HepG2 (cell line): Measurements from ENCODE around the gene AUP1. TPM values are rescaled to one million over a fixed set of nuclear protein-coding genes. Genes with fewer than 3 reads are reported as not detected.

Experiments
- ETV6 ChIP-seq: sonication (generic); formaldehyde crosslinking; conservative IDR thresholded peaks from 2 replicates; pipeline ENCODE4 v1.4.0; 2020; ENCODE audit warnings: missing genetic modification reagents
- ISL2 ChIP-seq: sonication (generic); formaldehyde crosslinking; IDR thresholded peaks from 2 replicates; pipeline ENCODE4 v1.5.0; 2020; ENCODE audit warnings: missing genetic modification reagents
- NFATC3 ChIP-seq: sonication (generic); formaldehyde crosslinking; IDR thresholded peaks from 2 replicates; pipeline ENCODE4 v1.5.1; 2020; ENCODE audit warnings: mild to moderate bottlenecking, missing genetic modification reagents
- NFYB ChIP-seq: sonication (generic); formaldehyde crosslinking; IDR thresholded peaks from 2 replicates; pipeline ENCODE4 v1.4.0; 2020; ENCODE audit warnings: missing genetic modification reagents
- POLR2AphosphoS5 ChIP-seq: IDR thresholded peaks from 2 replicates; pipeline ENCODE4 v1.6.1; 2012; ENCODE audit warnings: low read depth, low read length
- SUZ12 ChIP-seq: fragments of 150-350 bp; IDR thresholded peaks from 2 replicates; pipeline ENCODE4 v1.6.1; 2014; ENCODE audit warnings: low read depth, low read length
- TAF1 ChIP-seq: sonication (generic); formaldehyde crosslinking; IDR thresholded peaks from 2 replicates; pipeline ENCODE4 v1.4.0; 2020; ENCODE audit warnings: missing genetic modification reagents
- ZBTB20 ChIP-seq: sonication (generic); formaldehyde crosslinking; IDR thresholded peaks from 2 replicates; pipeline ENCODE4 v1.8.1; 2023; ENCODE audit warnings: missing genetic modification reagents, low read depth, mild to moderate bottlenecking, borderline replicate concordance
- ZFP1 ChIP-seq: IDR thresholded peaks from 2 replicates; pipeline ENCODE4 v1.6.1; 2016
- ZNF24 ChIP-seq: fragments of 450-650 bp; IDR thresholded peaks from 2 replicates; pipeline ENCODE4 v1.6.1; 2017; ENCODE audit warnings: antibody characterized with exemption, mild to moderate bottlenecking
- ZNF432 ChIP-seq: sonication (generic); formaldehyde crosslinking; IDR thresholded peaks from 2 replicates; pipeline ENCODE4 v1.5.0; 2020; ENCODE audit warnings: missing genetic modification reagents, mild to moderate bottlenecking, borderline replicate concordance
- ZSCAN25 ChIP-seq: sonication (generic); formaldehyde crosslinking; IDR thresholded peaks from 2 replicates; pipeline ENCODE4 v1.8.0; 2022; ENCODE audit warnings: mild to moderate bottlenecking, missing genetic modification reagents
- polyA plus RNA-seq, 8 experiments: library from polyadenylated mRNA; depleted of rRNA in 3 of 8; stranded (reverse) in 7 of 8; unstranded in 1 of 8; fragments of >200 nt; fragmentation: Illumina TruSeq in 4 of 8; extraction: Trizol in 4 of 8; gene quantifications; 2 replicates each; pipeline versions ENCODE4 v1.2.1 to v1.2.3, GENCODE V29; 2011 to 2016; ENCODE audit warnings: low read depth in 4 of 8, missing spikeins in 1 of 8, mixed read lengths in 1 of 8; ENCODE audit not compliant: insufficient read depth in 1 of 8
- total RNA-seq, 5 experiments: library from RNA; depleted of rRNA; stranded (reverse); fragments of >200 nt; fragmentation: Illumina TruSeq; extraction: Trizol; gene quantifications; 2 replicates each; pipeline ENCODE4 v1.2.3, GENCODE V29; 2016; ENCODE audit warnings: low read depth in 1 of 5
- TF ChIP-seq, protein P1 (sequence below): sonication (generic); formaldehyde crosslinking; IDR thresholded peaks from 2 replicates; pipeline ENCODE4 v1.5.0; 2020; ENCODE audit warnings: mild to moderate bottlenecking, missing genetic modification reagents
- TF ChIP-seq, protein P2 (sequence below): sonication (generic); formaldehyde crosslinking; IDR thresholded peaks from 2 replicates; pipeline ENCODE4 v1.5.0; 2020; ENCODE audit warnings: missing genetic modification reagents
- TF ChIP-seq, protein P3 (sequence below): sonication (generic); formaldehyde crosslinking; IDR thresholded peaks from 2 replicates; pipeline ENCODE4 v1.5.0; 2020; ENCODE audit warnings: missing genetic modification reagents
- TF ChIP-seq, protein P4 (sequence below), 2 experiments: sonication (generic) in 1 of 2; formaldehyde crosslinking in 1 of 2; IDR thresholded peaks; 2 replicates each; pipeline versions ENCODE4 v1.6.1 to v1.9.0; 2014 to 2022; ENCODE audit warnings: antibody characterized with exemption in 1 of 2, borderline replicate concordance in 1 of 2, inconsistent platforms in 1 of 2, low read depth in 1 of 2, missing genetic modification reagents in 1 of 2
- TF ChIP-seq, protein P5 (sequence below): IDR thresholded peaks from 2 replicates; pipeline ENCODE4 v1.6.1; 2016; ENCODE audit warnings: missing compliant biosample characterization, missing genetic modification reagents, borderline replicate concordance

Gene AUP1
- total and polyA plus RNA-seq, 2 of the 13 experiments (the other 11 are each of a cell fraction or from before 2014, with no cell fraction given): 174 to 267 TPM

DNA sequence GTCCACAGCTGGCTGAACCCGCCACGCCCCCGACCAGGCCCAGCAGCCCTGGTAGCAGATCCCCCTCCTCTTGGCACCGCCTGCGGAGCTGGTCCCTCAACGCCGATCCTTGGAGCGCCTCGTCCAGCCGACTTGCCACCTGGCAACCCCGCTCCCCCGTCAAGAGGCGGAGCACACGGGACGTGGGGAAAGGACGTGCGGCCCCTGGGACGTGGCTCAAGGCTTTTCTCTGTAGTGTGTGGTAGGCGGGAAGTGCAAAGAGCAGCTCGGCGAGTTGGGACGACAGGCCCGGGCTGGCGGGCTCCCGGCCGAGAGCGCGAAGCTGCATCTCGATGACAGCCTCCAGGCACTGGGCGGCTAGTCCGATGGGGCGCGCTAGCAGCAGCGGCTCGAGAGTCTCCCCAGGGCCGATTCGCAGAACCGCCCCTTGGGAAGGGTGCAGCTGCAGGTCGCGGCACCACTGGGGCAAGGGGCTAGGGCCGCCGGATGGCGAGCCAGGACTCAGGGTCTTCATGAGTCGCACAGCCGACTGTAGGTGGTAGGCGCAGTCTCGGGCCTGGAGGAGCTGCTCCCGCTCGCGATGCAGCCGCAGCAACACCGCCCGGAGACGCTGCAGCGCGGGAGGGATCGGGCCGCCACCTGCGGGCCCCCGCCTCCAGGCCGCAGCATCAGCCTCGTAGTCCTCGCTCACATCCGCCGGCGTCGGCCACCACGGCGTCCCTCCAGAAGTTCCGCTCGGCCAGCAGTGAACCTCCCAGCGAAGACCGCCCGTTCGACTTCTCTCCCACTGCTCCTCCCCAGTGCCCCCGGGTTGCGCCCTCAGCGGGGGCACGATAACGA, 47.3 kb downstream of the AUP1 start (continued):
- peak; percentile 10 for TF ChIP-seq NFATC3 (CRISPR knock-in tag)
- no peak for TF ChIP-seq ZFP1
- TF ChIP-seq, protein P1, sequence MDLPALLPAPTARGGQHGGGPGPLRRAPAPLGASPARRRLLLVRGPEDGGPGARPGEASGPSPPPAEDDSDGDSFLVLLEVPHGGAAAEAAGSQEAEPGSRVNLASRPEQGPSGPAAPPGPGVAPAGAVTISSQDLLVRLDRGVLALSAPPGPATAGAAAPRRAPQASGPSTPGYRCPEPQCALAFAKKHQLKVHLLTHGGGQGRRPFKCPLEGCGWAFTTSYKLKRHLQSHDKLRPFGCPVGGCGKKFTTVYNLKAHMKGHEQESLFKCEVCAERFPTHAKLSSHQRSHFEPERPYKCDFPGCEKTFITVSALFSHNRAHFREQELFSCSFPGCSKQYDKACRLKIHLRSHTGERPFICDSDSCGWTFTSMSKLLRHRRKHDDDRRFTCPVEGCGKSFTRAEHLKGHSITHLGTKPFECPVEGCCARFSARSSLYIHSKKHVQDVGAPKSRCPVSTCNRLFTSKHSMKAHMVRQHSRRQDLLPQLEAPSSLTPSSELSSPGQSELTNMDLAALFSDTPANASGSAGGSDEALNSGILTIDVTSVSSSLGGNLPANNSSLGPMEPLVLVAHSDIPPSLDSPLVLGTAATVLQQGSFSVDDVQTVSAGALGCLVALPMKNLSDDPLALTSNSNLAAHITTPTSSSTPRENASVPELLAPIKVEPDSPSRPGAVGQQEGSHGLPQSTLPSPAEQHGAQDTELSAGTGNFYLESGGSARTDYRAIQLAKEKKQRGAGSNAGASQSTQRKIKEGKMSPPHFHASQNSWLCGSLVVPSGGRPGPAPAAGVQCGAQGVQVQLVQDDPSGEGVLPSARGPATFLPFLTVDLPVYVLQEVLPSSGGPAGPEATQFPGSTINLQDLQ (CRISPR knock-in tag): peak; percentile 18
- no peak for TF ChIP-seq ZNF24
- TF ChIP-seq TAF1: no peak
- TF ChIP-seq, protein P2, sequence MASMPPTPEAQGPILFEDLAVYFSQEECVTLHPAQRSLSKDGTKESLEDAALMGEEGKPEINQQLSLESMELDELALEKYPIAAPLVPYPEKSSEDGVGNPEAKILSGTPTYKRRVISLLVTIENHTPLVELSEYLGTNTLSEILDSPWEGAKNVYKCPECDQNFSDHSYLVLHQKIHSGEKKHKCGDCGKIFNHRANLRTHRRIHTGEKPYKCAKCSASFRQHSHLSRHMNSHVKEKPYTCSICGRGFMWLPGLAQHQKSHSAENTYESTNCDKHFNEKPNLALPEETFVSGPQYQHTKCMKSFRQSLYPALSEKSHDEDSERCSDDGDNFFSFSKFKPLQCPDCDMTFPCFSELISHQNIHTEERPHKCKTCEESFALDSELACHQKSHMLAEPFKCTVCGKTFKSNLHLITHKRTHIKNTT: no peak
- no peak for TF ChIP-seq NFYB (CRISPR knock-in tag)
- TF ChIP-seq ISL2: peak; percentile 66; the same call in 1 of the 2 replicates
- TF ChIP-seq, protein P3, sequence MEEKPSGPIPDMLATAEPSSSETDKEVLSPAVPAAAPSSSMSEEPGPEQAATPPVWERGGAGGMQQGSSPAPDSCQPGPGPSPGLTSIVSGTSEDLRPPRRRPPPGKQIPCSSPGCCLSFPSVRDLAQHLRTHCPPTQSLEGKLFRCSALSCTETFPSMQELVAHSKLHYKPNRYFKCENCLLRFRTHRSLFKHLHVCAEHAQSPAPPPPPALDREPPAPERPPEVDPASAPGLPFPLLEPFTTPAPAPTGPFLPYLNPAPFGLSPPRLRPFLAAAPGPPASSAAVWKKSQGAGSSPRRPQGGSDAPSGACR (CRISPR knock-in tag): peak; percentile 99
- TF ChIP-seq ETV6 (CRISPR knock-in tag): peak; percentile 18; the same call in 1 of the 2 replicates
- TF ChIP-seq ZBTB20 (CRISPR knock-in tag): no peak; the same call in 1 of the 2 replicates
- no peak for TF ChIP-seq ZNF432 (CRISPR knock-in tag)
- TF ChIP-seq POLR2AphosphoS5: peak; percentile 53; the same call in 1 of the 2 replicates
- peak; percentile 53; the same call in 1 of the 2 replicates for TF ChIP-seq ZSCAN25
- TF ChIP-seq, protein P4, sequence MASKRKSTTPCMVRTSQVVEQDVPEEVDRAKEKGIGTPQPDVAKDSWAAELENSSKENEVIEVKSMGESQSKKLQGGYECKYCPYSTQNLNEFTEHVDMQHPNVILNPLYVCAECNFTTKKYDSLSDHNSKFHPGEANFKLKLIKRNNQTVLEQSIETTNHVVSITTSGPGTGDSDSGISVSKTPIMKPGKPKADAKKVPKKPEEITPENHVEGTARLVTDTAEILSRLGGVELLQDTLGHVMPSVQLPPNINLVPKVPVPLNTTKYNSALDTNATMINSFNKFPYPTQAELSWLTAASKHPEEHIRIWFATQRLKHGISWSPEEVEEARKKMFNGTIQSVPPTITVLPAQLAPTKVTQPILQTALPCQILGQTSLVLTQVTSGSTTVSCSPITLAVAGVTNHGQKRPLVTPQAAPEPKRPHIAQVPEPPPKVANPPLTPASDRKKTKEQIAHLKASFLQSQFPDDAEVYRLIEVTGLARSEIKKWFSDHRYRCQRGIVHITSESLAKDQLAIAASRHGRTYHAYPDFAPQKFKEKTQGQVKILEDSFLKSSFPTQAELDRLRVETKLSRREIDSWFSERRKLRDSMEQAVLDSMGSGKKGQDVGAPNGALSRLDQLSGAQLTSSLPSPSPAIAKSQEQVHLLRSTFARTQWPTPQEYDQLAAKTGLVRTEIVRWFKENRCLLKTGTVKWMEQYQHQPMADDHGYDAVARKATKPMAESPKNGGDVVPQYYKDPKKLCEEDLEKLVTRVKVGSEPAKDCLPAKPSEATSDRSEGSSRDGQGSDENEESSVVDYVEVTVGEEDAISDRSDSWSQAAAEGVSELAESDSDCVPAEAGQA (IDR thresholded peaks at IDR 0.05; ENCODE audit: low read depth): no peak; the same call in 1 of the 2 replicates
- TF ChIP-seq, protein P4 (CRISPR knock-in tag; IDR thresholded peaks at IDR 0.05; ENCODE audit: borderline replicate concordance): peak; percentile 41; the same call in 1 of the 2 replicates
- no peak for TF ChIP-seq SUZ12
- TF ChIP-seq, protein P5, sequence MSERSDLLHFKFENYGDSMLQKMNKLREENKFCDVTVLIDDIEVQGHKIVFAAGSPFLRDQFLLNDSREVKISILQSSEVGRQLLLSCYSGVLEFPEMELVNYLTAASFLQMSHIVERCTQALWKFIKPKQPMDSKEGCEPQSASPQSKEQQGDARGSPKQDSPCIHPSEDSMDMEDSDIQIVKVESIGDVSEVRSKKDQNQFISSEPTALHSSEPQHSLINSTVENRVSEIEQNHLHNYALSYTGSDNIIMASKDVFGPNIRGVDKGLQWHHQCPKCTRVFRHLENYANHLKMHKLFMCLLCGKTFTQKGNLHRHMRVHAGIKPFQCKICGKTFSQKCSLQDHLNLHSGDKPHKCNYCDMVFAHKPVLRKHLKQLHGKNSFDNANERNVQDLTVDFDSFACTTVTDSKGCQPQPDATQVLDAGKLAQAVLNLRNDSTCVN (CRISPR knock-in tag): peak; percentile 36; the same call in 1 of the 2 replicates
